HAP-1 (cell line): Measurements from ENCODE around the gene SEPTIN12.
"Not testable (repeated sequence)": the region's sequence is repeated elsewhere in the genome, so short reads cannot be mapped to it uniquely, and the experiment has no call there.

Experiments
- DNase-seq, 2 experiments: peaks; one replicate each; pipeline ENCODE4 v3.0.0-alpha.2; 2016 to 2020; ENCODE audit warnings: low spot score in 2 of 2
- H3K27me3 ChIP-seq: fragments of 250-450 bp; sonication (Bioruptor Pico); 2 replicates; pipeline ENCODE4 v1.5.1; 2020; ENCODE audit warnings: low read depth, mild to moderate bottlenecking, moderate library complexity
- H3K36me3 ChIP-seq: fragments of 250-450 bp; sonication (Bioruptor Pico); replicated peaks from 2 replicates; pipeline ENCODE4 v1.5.1; 2020; ENCODE audit warnings: mild to moderate bottlenecking
- H3K4me1 ChIP-seq: fragments of 250-450 bp; sonication (Bioruptor Pico); 2 replicates; pipeline ENCODE4 v1.5.1; 2020; ENCODE audit warnings: mild to moderate bottlenecking
- H3K4me3 ChIP-seq: fragments of 250-450 bp; sonication (Bioruptor Pico); 2 replicates; pipeline ENCODE4 v1.5.1; 2020; ENCODE audit warnings: mild to moderate bottlenecking, moderate library complexity
- H3K9me3 ChIP-seq: fragments of 250-450 bp; sonication (Bioruptor Pico); 2 replicates; pipeline ENCODE4 v1.5.1; 2020; ENCODE audit warnings: mild to moderate bottlenecking, moderate library complexity
- in situ Hi-C: fragments of 300-500 bp; cut with MboI; formaldehyde crosslinking; loops from 3 replicates; pipeline ENCODE4 v1.14.3; 2020; ENCODE audit warnings: low sequenced_read_pairs, inconsistent platforms, mixed read lengths

The SEPTIN12 gene

DNA sequence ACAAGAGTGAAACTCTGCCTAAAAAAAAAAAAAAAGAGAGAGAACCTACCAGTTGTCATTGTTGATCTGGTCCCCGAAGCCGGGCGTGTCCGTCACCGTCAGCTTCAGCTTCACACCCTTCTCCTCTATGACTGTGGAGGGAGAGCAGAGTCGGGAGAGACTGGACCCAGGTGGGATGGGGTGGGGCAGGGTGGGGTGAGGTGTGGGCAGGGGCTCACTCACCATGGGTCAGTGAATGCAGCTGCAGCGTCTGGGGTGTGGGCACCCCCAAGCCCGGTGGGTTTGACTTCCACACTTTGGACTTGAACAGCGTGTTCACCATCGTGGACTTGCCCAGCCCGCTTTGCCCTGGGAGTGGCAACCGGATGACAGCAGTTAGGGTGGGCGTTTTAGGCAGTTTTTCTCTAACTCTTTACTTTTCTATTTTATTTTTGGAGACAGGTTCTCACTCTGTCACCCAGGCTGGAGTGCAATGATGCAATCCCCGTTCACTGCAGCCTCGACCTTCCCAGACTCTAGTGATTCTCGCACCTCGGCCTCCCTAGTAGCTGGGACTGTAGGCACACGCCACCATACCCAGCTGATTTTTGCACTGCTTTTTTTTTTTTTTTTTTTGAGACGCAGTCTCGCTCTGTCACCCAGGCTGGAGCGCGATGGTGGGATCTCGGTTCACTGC, 2.2 kb downstream of the SEPTIN12 start:
- Histone ChIP-seq H3K4me1 (no peaks in the 10 kb centered on the region), H3K36me3 (no peaks in the 10 kb centered on the region), H3K4me3 (no peak overlapping the region), H3K27me3 (no peaks in the 10 kb centered on the region), H3K9me3 (no peaks in the 10 kb centered on the region)
- no peak for DNase-seq
- in situ Hi-C loops = no loop called here

DNA sequence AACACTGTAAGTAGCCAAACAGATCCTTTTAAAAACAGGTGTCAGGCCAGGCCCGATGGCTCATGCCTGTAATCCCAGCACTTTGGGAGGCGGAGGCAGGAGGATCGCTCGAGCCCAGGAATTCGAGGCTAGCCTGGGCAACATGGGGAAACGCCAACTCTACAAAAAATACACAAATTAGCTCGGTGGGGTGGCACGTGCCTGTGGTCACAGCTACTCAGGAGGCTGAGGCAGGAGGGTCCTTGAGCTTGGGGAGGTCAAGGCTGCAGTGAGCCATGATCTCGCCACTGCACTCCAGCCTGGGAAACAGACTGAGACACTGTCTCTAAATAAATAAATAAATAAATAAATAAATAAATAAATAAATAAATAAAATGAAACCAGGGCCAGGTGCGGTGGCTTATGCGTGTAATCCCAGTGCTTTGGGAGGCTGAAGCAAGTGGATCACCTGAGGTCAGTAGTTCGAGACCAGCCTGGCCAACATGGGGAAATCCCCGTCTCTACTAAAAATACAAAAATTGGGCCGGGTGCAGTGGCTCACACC, 3.6 kb downstream of the SEPTIN12 start:
- H3K27me3 ChIP-seq, H3K4me3 ChIP-seq, H3K4me1 ChIP-seq, H3K36me3 ChIP-seq, in situ Hi-C loops, H3K9me3 ChIP-seq, DNase-seq: not testable (repeated sequence)

DNA sequence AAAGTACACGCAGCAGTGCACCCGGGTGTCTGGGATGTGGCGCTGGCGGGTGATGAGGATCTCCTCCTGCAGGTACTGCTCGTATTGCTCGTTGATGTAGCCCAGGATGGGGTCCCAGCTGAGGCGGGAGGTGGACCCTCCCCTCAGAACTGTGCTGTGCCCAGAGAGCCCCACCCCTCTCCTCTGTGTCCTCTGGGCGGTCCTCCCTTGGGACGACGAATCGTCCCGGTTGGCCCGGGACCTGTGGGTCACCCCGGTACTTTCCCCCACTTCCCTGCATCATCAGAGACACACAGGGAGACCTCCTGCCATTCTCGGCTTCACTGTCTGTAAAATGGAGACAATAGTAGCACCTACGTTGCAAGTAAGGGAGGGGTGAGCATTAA, 4.2 kb downstream of the SEPTIN12 start:
- Histone ChIP-seq H3K9me3 (no peaks in the 10 kb centered on the region), H3K27me3 (no peaks in the 10 kb centered on the region), H3K36me3 (no peaks in the 10 kb centered on the region), H3K4me3 (no peak overlapping the region), H3K4me1 (no peaks in the 10 kb centered on the region)
- in situ Hi-C loops = no loop called here
- DNase-seq = no peak

DNA sequence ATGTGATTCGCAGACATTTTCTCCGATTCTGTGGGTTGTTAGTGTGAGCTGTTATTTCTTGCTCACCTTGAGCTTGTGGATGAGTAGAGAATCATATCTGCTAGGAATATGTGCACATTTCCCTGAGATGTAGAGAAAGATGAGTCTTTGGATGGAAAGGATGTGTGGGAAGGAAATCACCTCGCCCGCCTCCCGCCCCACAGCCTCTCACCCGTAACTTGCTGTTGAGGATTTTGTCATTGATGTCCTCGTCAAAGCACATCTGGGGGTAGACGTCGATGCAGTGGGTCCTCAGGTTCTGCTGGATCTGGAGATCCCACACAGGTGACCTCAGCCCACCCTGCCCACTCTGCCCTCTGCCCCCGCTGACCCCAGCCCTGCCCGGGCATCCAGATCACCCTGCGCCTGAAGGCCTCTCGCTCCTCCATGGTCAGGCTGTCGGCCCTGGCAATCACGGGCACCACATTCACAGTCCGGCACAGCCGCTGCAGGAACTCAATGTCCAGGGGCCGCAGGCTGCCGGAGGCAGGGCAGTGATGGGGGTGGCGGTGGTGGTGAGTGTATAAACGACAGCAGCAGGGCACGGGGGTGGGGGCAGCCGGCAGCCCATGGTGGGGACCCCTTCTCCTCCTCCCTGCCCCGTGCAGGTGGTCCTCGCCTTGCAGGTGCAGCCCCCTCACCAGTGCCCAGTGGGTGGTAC, 4.7 kb downstream of the SEPTIN12 start:
- H3K4me1 ChIP-seq = no peaks in the 10 kb centered on the region
- DNase-seq = no peak
- no peak overlapping the region for H3K4me3 ChIP-seq
- H3K27me3 ChIP-seq = no peaks in the 10 kb centered on the region
- in situ Hi-C loops = no loop called here
- H3K36me3 ChIP-seq = no peaks in the 10 kb centered on the region
- no peaks in the 10 kb centered on the region for H3K9me3 ChIP-seq

DNA sequence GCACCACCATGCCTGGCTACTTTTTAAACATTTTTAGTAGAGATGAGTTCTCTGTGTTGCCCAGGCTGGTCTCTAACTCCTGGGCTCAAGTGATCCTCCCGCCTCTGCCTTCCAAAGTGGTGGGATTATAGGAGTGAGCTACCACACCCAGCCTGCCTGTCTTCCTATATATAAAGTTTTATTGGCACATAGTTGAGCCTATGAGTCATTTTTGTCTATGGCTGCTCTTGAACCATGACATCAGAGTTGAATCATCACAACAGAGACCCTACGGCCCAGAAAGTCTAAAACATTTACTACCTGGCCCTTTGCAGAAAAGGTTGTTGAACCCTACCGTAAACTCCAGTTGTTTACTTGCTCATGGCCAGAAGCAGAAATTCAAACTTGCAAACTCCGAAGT, 7.9 kb downstream of the SEPTIN12 start:
- DNase-seq = no peak
- no peaks in the 10 kb centered on the region for H3K27me3 ChIP-seq
- in situ Hi-C loops = no loop called here
- H3K9me3 ChIP-seq = no peaks in the 10 kb centered on the region
- no peak overlapping the region for H3K4me3 ChIP-seq
- no peaks in the 10 kb centered on the region for H3K4me1 ChIP-seq
- no peaks in the 10 kb centered on the region for H3K36me3 ChIP-seq

DNA sequence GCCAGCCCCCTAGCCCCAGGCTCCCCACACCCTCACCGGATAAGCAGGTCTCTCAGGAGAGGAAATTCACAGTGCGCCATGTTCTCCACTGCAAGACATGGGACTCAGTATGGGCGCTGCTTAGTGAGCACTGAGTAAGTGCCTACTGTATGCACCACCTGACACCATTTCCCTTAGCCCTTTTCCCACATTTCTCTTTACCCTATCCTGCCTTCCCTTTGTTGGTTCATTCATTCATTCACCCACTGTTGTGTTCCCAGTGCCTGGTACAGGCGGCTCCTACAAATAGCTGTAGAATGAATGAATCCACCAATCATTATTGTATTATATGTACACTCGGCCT, 10.1 kb downstream of the SEPTIN12 start:
- Histone ChIP-seq H3K27me3 (no peaks in the 10 kb centered on the region), H3K9me3 (no peaks in the 10 kb centered on the region), H3K36me3 (no peaks in the 10 kb centered on the region), H3K4me3 (no peak overlapping the region), H3K4me1 (peaks cover 3% of the 10 kb centered on the region; the same call in 1 of the 2 replicates)
- DNase-seq = no peak
- in situ Hi-C loops = no loop called here

DNA sequence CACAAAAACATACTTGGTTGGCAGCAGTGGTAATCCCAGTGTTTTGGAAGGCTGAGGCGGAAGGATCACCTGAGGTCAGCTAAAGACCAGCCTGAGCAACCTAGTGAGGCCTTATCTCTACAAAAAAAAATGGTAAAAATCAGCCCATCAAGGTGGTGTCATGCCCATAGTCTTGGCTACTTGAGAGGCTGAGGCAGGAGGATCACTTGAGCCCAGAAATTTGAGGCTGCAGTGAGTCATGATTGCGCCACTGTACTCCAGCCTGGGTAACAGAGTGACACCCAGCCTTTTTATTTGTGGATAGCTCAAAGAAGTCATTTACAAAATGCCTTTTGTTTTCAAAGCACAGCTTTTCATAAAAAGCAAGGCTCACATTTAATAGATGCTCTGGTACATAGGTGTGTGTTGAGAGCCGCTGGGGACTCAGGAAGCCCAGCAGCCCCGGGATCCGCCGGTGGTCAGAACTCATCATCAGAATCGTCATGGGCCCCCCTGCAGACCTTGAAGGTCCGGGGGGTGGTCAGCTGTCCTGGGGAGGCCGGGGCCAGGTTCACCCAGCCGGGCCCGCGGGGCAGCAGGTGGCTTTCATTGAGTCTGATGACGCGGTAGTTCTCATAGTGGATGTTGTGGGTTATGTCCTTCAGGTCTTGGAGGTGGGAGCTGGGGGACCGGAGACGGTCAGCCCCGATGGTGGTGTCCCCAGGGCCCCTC, 10.7 kb downstream of the SEPTIN12 start:
- H3K27me3 ChIP-seq = no peaks in the 10 kb centered on the region
- H3K4me3 ChIP-seq = no peak overlapping the region
- DNase-seq = no peak
- no peaks in the 10 kb centered on the region for H3K36me3 ChIP-seq
- H3K4me1 ChIP-seq = peaks cover 3% of the 10 kb centered on the region; the same call in 1 of the 2 replicates
- in situ Hi-C loops = no loop called here
- H3K9me3 ChIP-seq = no peaks in the 10 kb centered on the region

DNA sequence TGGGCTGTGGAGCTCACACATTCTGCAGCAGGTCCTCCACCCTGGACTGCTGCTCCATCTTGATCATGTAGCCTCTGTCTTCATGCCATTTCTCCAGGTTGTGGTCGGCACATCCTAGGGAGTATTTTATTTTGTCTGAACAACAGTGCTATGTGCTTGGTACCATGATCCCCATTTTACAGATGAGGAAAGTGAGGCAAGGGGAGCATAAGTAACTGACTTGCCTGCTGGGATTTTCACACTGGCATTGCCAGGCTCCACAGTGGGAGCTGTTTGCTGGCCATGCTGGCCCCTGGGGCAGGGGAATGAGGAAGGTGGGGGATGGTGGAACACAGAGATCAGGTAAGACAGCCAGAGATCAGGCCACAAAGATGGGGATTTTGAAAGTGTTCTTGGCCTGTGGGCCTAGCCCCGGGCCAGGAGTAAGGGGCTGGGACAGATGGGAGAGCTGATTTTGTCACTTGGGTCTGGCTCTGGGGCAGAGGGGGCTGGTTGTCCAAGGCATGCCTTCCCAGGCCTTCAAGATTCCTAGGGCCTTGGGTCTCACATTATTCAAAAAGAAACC, 11.9 kb downstream of the SEPTIN12 start:
- Histone ChIP-seq H3K36me3 (no peaks in the 10 kb centered on the region), H3K27me3 (no peaks in the 10 kb centered on the region), H3K9me3 (no peaks in the 10 kb centered on the region), H3K4me1 (peaks cover 3% of the 10 kb centered on the region; the same call in 1 of the 2 replicates), H3K4me3 (no peak overlapping the region)
- in situ Hi-C loops = no loop called here
- no peak for DNase-seq

DNA sequence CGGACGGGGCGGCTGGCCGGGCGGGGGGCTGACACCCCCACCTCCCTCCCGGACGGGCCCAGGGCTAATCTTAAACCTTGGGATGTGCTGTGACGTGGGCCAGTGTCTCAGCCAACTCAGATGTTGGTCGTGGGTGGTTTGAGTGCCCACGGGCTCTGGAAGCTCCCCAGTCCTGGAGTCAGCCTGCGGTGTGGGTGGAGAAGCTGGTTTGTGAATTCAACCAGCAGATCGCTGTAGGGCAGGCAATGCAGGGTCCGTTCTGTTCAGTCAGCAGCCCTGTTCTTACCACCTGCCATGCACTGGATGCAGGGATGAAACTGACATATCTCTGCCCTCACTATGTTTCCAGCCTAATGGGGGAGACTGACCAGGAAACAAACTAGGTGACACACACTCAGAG, 13.1 kb downstream of the SEPTIN12 start:
- Histone ChIP-seq H3K4me3 (no peak overlapping the region), H3K9me3 (no peaks in the 10 kb centered on the region), H3K4me1 (peaks cover 3% of the 10 kb centered on the region; the same call in 1 of the 2 replicates), H3K27me3 (no peaks in the 10 kb centered on the region), H3K36me3 (no peaks in the 10 kb centered on the region)
- DNase-seq = no peak
- in situ Hi-C loops = no loop called here

DNA sequence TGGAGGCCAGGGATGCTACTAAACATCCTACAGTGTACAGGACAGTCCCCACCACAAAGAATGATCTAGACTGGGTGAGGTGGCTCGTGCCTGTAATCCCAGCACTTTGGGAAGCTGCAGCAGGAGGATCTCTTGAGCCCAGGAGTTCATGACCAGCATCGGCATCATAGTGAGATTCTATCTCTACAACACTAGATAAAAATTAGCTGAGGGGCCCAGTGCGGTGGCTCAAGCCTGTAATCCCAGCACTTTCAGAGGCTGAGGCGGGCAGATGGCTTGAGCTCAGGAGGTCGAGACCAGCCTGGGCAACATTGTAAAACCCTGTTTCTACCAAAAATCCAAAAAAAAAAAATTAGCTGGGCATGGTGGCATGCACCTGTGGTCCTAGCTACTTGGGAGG, 15.8 kb downstream of the SEPTIN12 start:
- Histone ChIP-seq H3K4me3 (no peak overlapping the region), H3K4me1 (peaks cover 4% of the 10 kb centered on the region; the same call in 1 of the 2 replicates), H3K27me3 (no peaks in the 10 kb centered on the region), H3K36me3 (no peaks in the 10 kb centered on the region), H3K9me3 (no peaks in the 10 kb centered on the region)
- DNase-seq = no peak
- in situ Hi-C loops = no loop called here

DNA sequence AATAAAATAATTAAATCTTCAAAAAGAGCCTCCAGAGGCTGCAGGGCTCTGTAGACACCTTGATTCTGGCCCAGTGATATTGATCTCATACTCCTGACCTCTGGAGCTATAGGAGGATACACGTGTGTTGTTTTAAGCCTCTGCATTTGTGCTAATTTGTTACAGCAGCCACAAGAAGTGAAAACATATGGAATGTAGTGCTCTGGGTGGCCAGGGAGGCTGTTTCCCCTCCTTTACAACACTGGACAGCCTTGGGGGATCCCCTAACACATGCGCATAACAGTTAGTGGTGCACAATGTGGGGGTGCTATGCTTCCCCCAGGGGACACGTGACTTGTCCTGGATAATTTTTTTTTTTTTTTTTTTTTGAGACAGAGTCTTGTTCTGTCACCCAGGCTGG, 16.5 kb downstream of the SEPTIN12 start:
- no peaks in the 10 kb centered on the region for H3K9me3 ChIP-seq
- H3K36me3 ChIP-seq = no peaks in the 10 kb centered on the region
- DNase-seq = no peak
- H3K4me1 ChIP-seq = peaks cover 4% of the 10 kb centered on the region; the same call in 1 of the 2 replicates
- H3K4me3 ChIP-seq = no peak overlapping the region
- H3K27me3 ChIP-seq = no peaks in the 10 kb centered on the region
- in situ Hi-C loops = no loop called here

DNA sequence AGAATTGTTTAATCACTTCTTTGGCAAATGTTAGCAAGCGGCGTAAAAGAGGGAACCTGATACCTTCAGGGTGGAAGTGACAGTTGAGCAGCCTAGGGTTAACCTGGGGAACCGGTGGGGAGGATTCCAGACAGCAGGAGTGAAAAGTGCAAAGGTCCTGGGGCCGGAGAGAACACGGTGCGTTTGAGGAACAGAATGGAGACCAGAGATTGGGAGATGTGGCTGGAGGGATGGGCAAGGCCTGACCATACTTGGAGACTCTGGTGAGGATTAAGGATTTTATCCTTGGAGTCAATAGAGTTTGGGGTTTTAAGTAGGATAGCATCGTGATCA, 18.9 kb downstream of the SEPTIN12 start:
- in situ Hi-C loops = no loop called here
- no peaks in the 10 kb centered on the region for H3K9me3 ChIP-seq
- H3K4me1 ChIP-seq = peaks cover 4% of the 10 kb centered on the region; the same call in 1 of the 2 replicates
- no peak overlapping the region; the same call in 1 of the 2 replicates for H3K4me3 ChIP-seq
- H3K36me3 ChIP-seq = peaks cover 5% of the 10 kb centered on the region
- DNase-seq = no peak
- no peaks in the 10 kb centered on the region for H3K27me3 ChIP-seq

DNA sequence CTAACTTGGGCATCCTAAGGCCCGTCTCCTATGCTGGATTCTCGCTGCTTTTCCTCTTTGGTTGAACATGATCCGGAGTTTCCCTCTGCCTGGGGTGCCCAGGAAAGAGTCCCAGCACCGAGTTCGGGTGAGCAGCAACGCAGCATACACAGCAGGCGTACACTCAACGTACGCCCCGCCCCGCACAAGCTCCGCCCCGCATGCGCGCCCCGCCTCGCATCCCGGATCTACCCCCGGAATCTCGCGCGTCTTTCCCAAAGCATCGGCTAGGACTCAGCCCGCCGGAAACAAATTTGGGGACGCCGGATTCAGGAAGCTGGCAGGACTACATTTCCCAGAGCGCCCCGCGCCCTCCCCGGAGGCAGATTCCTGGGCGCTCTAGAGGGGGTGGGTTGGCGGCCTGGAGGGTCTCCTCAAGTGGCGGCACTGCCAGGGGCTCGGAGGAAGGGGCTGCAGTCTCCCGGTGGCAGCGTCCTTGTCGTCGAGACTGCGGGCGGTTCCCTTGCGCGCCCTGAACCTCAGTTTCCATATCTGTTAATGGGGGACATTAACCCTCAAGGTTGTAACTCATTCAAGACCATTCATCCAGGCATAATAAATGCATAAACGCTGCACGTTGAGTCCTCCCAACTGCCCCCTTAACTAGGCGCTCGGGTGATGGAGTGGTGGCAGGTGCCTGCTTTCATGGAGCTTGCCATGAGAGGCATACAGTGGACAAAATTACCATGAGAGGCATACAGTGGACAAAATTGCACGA, 19.4 kb downstream of the SEPTIN12 start:
- 0 out of 2 replicates have a peak, but pooled peaks cover 2% of the 10 kb centered on the region for H3K4me1 ChIP-seq
- in situ Hi-C loops = no loop called here
- peak; percentile 92 to 97 for DNase-seq
- peak overlapping the region; percentile 39 for H3K4me3 ChIP-seq
- H3K36me3 ChIP-seq = peaks cover 10% of the 10 kb centered on the region
- H3K27me3 ChIP-seq = no peaks in the 10 kb centered on the region
- no peaks in the 10 kb centered on the region for H3K9me3 ChIP-seq
